Activated T-cell treated with anti-CD3 and anti-CD28 coated beads, Interleukin-2, amount 50 U/mL, for 72 hours (primary cell): Measurements from ENCODE around the gene MEX3A. TPM values are rescaled to one million over a fixed set of nuclear protein-coding genes. Genes with fewer than 3 reads are reported as not detected.
"Not testable (repeated sequence)": the region's sequence is repeated elsewhere in the genome, so short reads cannot be mapped to it uniquely, and the experiment has no call there.

Experiments
- ATAC-seq, 2 donors: fragments of 150-1000 bp; cut with Tn5 transposase; replicated peaks in 1 of 2; 2 replicates each; pipeline ENCODE4 v1.10.0; 2021; ENCODE audit warnings: moderate library complexity in 2 of 2, mild to moderate bottlenecking in 1 of 2
- DNase-seq, 2 donors: peaks; one replicate each; pipeline ENCODE4 v3.0.0; 2021 to 2022; ENCODE audit warnings: mixed read lengths in 1 of 2
- H3K27ac Mint-ChIP-seq: one replicate; pipeline ENCODE4 v1.8.0; 2022; ENCODE audit warnings: mild to moderate bottlenecking, moderate library complexity, mixed read lengths
- H3K27me3 Mint-ChIP-seq: one replicate; pipeline ENCODE4 v1.8.0; 2022; ENCODE audit warnings: low read depth, mixed read lengths
- H3K36me3 Mint-ChIP-seq, 2 donors: one replicate each; pipeline ENCODE4 v1.8.0; 2022; ENCODE audit warnings: mixed read lengths in 2 of 2, mild to moderate bottlenecking in 1 of 2; ENCODE audit not compliant: insufficient read depth in 2 of 2
- H3K4me1 Mint-ChIP-seq: one replicate; pipeline ENCODE4 v1.8.0; 2022; ENCODE audit warnings: low read depth, mixed read lengths
- H3K4me3 Mint-ChIP-seq, 2 donors: one replicate each; pipeline ENCODE4 v1.8.0; 2022; ENCODE audit warnings: mild to moderate bottlenecking in 2 of 2, mixed read lengths in 2 of 2, moderate library complexity in 2 of 2
- H3K9me3 Mint-ChIP-seq, 2 donors: one replicate each; pipeline ENCODE4 v1.8.0; 2022; ENCODE audit warnings: mixed read lengths in 2 of 2
- total RNA-seq, 2 donors: library from RNA; stranded (reverse); gene quantifications; one replicate each; pipeline ENCODE4 v1.2.3, GENCODE V29; 2022

Gene MEX3A, protein sequence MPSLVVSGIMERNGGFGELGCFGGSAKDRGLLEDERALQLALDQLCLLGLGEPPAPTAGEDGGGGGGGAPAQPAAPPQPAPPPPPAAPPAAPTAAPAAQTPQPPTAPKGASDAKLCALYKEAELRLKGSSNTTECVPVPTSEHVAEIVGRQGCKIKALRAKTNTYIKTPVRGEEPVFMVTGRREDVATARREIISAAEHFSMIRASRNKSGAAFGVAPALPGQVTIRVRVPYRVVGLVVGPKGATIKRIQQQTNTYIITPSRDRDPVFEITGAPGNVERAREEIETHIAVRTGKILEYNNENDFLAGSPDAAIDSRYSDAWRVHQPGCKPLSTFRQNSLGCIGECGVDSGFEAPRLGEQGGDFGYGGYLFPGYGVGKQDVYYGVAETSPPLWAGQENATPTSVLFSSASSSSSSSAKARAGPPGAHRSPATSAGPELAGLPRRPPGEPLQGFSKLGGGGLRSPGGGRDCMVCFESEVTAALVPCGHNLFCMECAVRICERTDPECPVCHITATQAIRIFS
- under 1 TPM; 0.31 to 0.97 TPM for total RNA-seq

DNA sequence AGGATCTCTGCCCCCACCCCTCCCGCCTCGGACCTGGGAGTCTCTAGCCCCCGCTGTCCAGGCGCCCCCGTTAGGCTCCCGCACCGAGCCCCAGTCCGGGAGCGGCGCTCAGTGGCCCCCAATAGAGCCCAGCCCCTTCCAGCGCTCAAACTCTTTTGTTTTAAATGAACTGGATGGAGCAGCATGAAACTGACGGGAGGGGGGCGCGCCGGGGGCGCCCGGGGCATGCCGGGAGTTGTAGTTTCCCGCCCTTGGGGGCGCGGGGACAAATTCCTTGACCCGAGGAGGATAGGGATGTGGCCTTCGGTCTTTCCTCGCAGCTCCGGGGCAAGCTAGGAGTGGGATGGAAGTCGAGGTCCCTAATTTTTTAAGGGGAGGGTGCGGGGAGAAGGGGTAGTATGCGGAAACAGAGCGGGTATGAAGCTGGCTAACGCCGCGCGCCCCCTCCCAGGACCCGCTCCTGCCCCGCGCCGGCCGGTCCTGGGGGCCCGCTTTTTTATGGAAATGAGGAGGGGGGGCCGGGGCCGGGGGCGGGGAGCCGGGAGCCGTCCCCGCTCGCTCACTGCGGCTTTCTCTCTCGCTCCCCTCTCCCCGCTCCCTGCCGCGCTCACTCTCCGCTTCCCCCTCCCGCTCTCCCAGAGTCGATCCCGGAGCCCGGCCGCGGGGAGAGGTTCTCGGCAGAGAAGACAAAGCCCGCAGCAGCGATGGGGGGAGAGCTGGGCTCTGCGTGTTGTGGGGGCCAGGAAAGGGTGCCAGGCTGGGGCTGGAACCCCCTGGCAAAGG lies at the start of gene MEX3A:
MEX3A (minus strand) TSS at position 157 of the 783 bp plus-strand sequence. CDS start 467 bp downstream, outside the sequence.
- no peaks in the 10 kb centered on the region for H3K9me3 Mint-ChIP-seq
- no peak within 1 kb of the TSS for H3K27ac Mint-ChIP-seq
- ATAC-seq (peak; percentile 89 to 91), DNase-seq (peak; percentile 66 to 70)
- H3K27me3 Mint-ChIP-seq, result peaks cover 76% of the 10 kb centered on the region
- no peaks in the 10 kb centered on the region for H3K36me3 Mint-ChIP-seq
- peaks cover 5% of the 10 kb centered on the region for H3K4me1 Mint-ChIP-seq
- peak within 1 kb of the TSS; percentile 87 to 89 for H3K4me3 Mint-ChIP-seq

DNA sequence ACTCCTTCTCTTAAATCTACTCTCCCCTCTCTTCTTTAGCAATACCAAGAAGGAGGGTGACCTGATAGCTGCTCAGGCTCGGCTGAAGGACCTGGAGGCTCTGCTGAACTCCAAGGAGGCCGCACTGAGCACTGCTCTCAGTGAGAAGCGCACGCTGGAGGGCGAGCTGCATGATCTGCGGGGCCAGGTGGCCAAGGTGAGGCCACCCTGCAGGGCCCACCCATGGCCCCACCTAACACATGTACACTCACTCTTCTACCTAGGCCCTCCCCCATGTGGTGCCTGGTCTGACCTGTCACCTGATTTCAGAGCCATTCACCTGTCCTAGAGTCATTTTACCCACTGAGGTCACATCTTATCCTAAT lies 48.3 kb upstream of the MEX3A start:
- no peak overlapping the region for H3K4me3 Mint-ChIP-seq
- peaks cover 8 to 10% of the 10 kb centered on the region in 2 donors for H3K36me3 Mint-ChIP-seq

DNA sequence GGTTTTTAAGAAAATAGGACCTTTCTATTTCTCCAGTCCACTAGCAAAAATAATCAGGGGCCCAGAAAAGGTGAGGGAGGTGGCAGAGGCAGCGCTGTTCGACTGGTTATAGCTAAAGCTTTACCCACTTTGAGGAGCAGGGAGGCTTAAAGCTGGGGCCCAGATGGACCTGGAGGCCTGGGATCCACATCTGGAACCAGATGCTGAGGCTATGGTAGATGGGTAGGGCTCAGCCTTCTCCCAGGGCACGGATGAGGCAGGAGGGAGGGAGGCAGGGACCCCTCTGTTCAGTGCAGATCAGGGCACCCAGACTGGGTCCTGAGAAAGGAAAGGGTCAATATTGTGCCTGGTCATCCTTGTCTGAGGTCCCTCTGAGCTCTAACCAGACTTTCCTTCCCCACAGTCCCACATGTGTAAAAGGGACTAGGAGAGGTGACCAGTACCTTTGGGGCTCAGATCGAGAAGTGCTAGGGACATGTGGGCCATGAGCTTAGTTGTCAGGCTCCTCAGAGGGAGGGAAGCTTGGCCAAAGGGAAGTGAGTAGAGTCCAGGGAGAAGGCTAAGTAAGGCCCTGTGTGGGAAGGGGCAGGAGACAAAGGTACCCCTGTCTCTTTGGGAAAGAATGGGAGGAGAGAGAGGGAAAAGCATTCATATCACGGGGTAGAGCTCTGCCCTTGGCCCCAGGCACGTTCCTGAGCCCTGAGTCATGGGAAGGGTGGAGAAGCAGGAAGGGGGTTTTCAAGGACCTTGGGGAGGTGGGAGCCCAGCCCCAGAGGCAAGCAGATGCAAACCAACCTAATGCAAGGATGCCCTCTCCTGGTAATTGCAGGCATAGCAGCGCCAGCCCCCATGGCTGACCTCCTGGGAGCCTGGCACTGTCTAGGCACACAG lies 47.7 kb upstream of the MEX3A start:
- peak; percentile 81 to 86 for DNase-seq
- Mint-ChIP-seq H3K27me3 (peaks cover 6% of the 10 kb centered on the region), H3K4me1 (peaks cover 56% of the 10 kb centered on the region), H3K9me3 (no peaks in the 10 kb centered on the region), H3K4me3 (peak overlapping the region; percentile 30 to 80), H3K27ac (peak overlapping the region; percentile 65), H3K36me3 (peaks cover 8 to 10% of the 10 kb centered on the region in 2 donors)
- peak; percentile 4 to 23 for ATAC-seq

More for the DNA sequence above, 48.3 kb upstream of the MEX3A start:
- Mint-ChIP-seq H3K27ac (no peak overlapping the region), H3K4me1 (peaks cover 50% of the 10 kb centered on the region), H3K9me3 (no peaks in the 10 kb centered on the region), H3K27me3 (peaks cover 6% of the 10 kb centered on the region)
- DNase-seq, result no peak
- no peak for ATAC-seq

- DNase-seq (no peak), ATAC-seq (no peak)
- H3K4me3 Mint-ChIP-seq, result peak overlapping the region; percentile 30 to 80
- peaks cover 66% of the 10 kb centered on the region for H3K4me1 Mint-ChIP-seq
- no peaks in the 10 kb centered on the region for H3K9me3 Mint-ChIP-seq
- H3K27me3 Mint-ChIP-seq, result peaks cover 6% of the 10 kb centered on the region
- peaks cover 5% of the 10 kb centered on the region in 2 donors for H3K36me3 Mint-ChIP-seq
- H3K27ac Mint-ChIP-seq, result peak overlapping the region; percentile 65
These were observed 46.7 kb upstream of the MEX3A start for GRCh38 chr1:156128654-156129597.

GRCh38 chr1:156128308-156128653 lies 46.0 kb upstream of the MEX3A start:
- Mint-ChIP-seq H3K4me3 (peak overlapping the region; percentile 30 to 80), H3K4me1 (peaks cover 72% of the 10 kb centered on the region), H3K9me3 (no peaks in the 10 kb centered on the region), H3K36me3 (peaks cover 2 to 5% of the 10 kb centered on the region in 2 donors), H3K27ac (no peak overlapping the region), H3K27me3 (peaks cover 6% of the 10 kb centered on the region)
- DNase-seq (no peak), ATAC-seq (no peak)

- H3K9me3 Mint-ChIP-seq, result no peaks in the 10 kb centered on the region
- peak overlapping the region; percentile 43 to 80 for H3K4me3 Mint-ChIP-seq
- H3K27me3 Mint-ChIP-seq, result peaks cover 14% of the 10 kb centered on the region
- H3K36me3 Mint-ChIP-seq, result peaks cover 4 to 6% of the 10 kb centered on the region in 2 donors
- DNase-seq (peak; percentile 87 to 93), ATAC-seq (peak; percentile 83 to 86)
- H3K27ac Mint-ChIP-seq, result peak overlapping the region; percentile 57
- peaks cover 84% of the 10 kb centered on the region for H3K4me1 Mint-ChIP-seq
These were observed 44.6 kb upstream of the MEX3A start for GRCh38 chr1:156126630-156127534.

GRCh38 chr1:156126043-156126629 lies 43.9 kb upstream of the MEX3A start:
- Mint-ChIP-seq H3K9me3 (no peaks in the 10 kb centered on the region), H3K4me3 (peak overlapping the region; percentile 43 to 80), H3K27me3 (peaks cover 14% of the 10 kb centered on the region), H3K36me3 (peaks cover 3 to 4% of the 10 kb centered on the region in 2 donors), H3K27ac (peak overlapping the region; percentile 57), H3K4me1 (peaks cover 89% of the 10 kb centered on the region)
- DNase-seq (peak; percentile 82 to 85), ATAC-seq (peak; percentile 53 to 54)

DNA sequence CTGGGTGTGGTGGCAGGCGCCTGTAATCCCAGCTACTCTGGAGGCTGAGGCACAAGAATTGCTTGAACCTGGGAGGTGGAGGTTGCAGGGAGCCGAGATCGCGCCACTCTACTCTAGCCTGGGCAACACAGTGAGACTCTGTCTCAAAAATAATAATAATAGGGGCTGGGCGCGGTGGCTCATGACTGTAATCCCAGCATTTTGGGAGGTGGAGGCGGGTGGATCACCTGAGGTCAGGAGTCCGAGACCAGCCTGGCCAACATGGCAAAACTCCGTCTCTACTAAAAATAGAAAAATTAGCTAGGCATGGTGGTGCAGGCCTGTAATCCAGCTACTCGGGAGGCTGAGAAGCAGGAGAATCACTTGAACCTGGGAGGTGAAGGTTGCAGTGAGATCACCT lies 43.3 kb upstream of the MEX3A start:
- peaks cover 14% of the 10 kb centered on the region for H3K27me3 Mint-ChIP-seq
- H3K36me3 Mint-ChIP-seq, ATAC-seq, DNase-seq, H3K9me3 Mint-ChIP-seq: not testable (repeated sequence)
- H3K4me3 Mint-ChIP-seq, result peak overlapping the region; percentile 71 to 78
- peaks cover 90% of the 10 kb centered on the region for H3K4me1 Mint-ChIP-seq
- H3K27ac Mint-ChIP-seq, result peak overlapping the region; percentile 77

- H3K4me3 Mint-ChIP-seq, result peak overlapping the region; percentile 71 to 78
- peak overlapping the region; percentile 83 for H3K27ac Mint-ChIP-seq
- peak; percentile 43 to 56 for DNase-seq
- H3K9me3 Mint-ChIP-seq, result no peaks in the 10 kb centered on the region
- H3K27me3 Mint-ChIP-seq, result peaks cover 13% of the 10 kb centered on the region
- peaks cover 1 to 6% of the 10 kb centered on the region in 2 donors for H3K36me3 Mint-ChIP-seq
- peak; percentile 4 to 19 for ATAC-seq
- peaks cover 90% of the 10 kb centered on the region for H3K4me1 Mint-ChIP-seq
These were observed 42.6 kb upstream of the MEX3A start for GRCh38 chr1:156124557-156125483.
